Measurements from ENCODE around the gene LHFPL6.

DNA sequence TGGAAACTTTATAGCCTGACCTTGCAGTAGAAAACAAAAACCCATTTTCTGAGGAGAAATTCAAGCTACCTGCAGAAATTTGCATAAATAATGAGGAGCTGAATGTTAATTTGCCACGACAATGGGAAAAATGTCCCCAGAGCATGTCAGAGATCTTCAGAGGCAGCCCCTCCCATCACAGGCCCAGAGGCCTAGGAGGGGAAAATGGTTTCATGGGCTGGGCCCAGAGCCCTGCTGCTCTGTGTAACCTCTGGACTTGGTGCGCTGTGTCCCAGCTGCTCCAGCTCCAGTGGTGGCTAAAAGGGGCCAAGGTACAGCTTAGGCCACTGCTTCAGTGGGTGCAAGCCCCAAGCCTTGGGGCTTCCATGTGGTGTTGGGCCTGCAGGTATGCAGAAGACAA is 306.8 kb downstream of the LHFPL6 start:
- TF ChIP-seq, protein P1, sequence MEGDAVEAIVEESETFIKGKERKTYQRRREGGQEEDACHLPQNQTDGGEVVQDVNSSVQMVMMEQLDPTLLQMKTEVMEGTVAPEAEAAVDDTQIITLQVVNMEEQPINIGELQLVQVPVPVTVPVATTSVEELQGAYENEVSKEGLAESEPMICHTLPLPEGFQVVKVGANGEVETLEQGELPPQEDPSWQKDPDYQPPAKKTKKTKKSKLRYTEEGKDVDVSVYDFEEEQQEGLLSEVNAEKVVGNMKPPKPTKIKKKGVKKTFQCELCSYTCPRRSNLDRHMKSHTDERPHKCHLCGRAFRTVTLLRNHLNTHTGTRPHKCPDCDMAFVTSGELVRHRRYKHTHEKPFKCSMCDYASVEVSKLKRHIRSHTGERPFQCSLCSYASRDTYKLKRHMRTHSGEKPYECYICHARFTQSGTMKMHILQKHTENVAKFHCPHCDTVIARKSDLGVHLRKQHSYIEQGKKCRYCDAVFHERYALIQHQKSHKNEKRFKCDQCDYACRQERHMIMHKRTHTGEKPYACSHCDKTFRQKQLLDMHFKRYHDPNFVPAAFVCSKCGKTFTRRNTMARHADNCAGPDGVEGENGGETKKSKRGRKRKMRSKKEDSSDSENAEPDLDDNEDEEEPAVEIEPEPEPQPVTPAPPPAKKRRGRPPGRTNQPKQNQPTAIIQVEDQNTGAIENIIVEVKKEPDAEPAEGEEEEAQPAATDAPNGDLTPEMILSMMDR (IDR thresholded peaks at IDR 0.05) = no peak
- no peak for TF ChIP-seq POLR2A (IDR thresholded peaks at IDR 0.05)
- no peak for TF ChIP-seq POLR2AphosphoS5 (IDR thresholded peaks at IDR 0.05)
